NCI-H2196 (cell line): ENCODE results near the gene SLC13A3.

Experiments
- DNase-seq: peaks from one replicate; lab custom pipeline; 2025; ENCODE audit not compliant: unreplicated experiment; lab: John Stamatoyannopoulos, UW

SLC13A3 gene

GRCh38 chr20:46638134-46638897, 12.9 kb downstream of the SLC13A3 start:
- no peak for DNase-seq

- no peak for DNase-seq
Measured at GRCh38 chr20:46637427-46638133, 13.7 kb downstream of the SLC13A3 start.

GRCh38 chr20:46637020-46637419, 14.2 kb downstream of the SLC13A3 start:
- DNase-seq: no peak

DNA sequence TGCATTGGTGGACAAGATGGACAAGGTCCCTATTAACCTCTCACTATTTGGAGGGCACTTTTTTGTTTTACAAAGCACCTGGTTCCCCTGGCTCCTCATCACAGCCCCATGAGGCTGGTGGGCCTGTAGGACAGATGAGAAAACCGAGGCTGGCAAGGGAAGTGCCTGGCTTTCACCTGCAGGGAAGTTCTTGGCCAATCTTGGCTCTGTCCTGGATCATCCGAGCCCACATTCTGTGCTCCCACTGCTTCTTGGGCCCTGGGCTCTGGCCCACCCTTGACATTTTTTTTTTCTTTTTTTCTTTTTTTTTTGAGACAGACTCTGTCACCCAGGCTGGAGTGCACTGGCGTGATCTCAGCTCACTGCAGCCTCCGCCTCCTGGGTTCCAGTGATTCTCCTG, 14.7 kb downstream of the SLC13A3 start:
- no peak for DNase-seq

- DNase-seq: no peak
Measured at GRCh38 chr20:46635514-46636136, 15.6 kb downstream of the SLC13A3 start.

- DNase-seq: no peak
Measured at GRCh38 chr20:46634528-46634927, 16.7 kb downstream of the SLC13A3 start.

DNA sequence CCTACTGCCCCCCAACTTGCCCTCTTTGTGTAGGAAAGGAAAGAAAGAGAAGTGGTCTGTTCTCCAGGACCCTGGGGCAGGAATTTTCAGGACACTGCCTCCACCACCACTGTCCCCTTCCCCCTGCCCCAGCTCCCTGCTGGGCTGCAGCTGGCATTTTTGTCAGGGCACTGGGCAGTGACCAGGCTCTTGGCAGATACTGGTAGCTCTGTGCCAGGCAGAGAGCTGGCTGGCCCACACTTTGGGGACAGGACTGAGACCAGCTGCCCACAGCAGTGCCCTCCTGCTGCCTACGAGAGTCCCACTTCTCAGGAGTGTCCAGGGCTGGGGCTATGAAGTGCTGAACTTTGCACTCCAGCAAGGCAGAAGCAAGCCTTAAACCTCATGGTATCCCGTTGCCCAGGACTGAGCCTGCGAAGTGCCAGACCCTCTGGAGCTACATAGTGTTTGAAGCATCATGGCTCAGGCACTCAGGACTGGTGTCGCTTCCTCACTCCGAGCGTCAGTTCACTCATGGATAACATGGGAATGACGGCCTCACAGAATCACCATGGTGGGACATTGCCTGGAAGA, 19.3 kb downstream of the SLC13A3 start:
- DNase-seq: no peak

DNA sequence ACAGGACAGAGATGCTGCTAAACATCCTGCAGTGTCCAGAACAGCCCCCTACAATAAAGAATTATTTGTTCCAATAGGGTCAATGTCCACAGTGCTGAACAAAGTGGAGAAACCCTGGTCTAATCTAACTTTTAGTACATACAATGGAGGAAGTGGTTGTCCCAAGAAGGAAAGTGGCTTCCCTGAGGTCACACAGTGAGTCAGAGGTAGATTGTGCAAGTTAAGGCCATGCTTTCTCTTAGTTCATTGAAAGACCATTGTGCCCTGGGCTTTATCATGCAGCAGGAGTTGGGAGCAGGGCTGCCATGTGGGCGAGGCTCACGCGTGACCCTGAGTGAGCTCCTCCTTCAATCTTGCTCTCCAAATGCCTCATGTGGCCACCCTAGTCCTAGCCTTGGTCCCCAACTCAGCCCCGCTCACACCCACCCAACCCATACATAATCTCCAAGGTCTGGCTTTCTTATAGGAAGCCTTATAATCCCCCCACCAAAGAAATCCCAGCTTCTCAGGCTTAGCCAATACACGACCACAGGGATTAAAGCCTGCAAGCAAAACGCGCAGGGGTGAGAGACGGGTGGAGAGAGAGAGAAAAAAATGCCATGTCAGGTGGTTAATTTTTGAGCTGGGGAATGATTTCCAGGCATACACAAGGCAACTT, 19.9 kb downstream of the SLC13A3 start:
- no peak for DNase-seq

- DNase-seq: no peak
Measured at GRCh38 chr20:46630306-46630705, 21.0 kb downstream of the SLC13A3 start.

- no peak for DNase-seq
Measured at GRCh38 chr20:46629341-46629740, 21.9 kb downstream of the SLC13A3 start.

DNA sequence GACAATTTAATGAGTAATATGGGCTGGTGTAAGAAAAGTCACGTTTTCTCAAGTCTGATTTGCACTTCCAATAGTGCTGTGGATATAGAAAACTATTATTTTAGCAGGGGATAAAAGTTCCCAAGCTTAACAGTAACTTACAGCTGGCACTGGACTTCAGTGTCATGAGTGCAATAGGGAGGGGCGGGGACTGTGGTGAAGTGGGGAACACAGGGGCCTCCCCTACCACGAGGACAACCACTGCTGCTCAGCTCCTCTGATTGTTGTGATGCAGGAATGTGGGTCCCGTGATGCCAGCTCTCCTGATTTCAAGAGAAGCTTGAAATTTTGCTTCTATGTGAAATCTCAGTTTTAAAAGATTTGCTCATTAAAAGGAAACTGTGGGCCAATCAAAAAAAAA, 24.0 kb downstream of the SLC13A3 start:
- no peak for DNase-seq

- DNase-seq: no peak
Measured at GRCh38 chr20:46626758-46627157, 24.5 kb downstream of the SLC13A3 start.

DNA sequence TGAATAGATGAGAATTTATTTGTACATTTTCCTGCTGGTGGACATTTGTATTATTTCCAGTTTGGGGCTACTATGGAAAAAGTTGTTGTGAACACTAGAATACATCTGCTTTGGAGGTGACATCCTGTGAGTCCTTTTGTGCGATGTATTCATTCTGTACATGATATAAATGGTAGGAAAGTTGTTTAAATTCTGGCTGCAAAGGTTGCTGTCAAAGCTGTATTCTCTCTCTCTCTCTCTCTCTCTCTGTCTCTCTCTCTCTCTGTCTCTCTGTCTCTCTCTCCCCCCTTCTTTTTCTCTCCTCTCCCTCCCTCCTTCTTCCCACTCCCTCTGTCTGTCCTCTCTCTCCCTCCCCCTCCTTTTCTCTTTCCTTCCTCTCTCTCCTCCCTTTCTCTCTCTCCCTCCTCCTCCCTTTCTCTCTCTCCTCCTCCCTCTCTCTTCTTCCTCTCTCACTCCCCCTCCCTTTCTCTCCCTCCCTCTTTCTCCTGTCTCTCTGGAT, 25.3 kb downstream of the SLC13A3 start:
- DNase-seq: no peak

DNA sequence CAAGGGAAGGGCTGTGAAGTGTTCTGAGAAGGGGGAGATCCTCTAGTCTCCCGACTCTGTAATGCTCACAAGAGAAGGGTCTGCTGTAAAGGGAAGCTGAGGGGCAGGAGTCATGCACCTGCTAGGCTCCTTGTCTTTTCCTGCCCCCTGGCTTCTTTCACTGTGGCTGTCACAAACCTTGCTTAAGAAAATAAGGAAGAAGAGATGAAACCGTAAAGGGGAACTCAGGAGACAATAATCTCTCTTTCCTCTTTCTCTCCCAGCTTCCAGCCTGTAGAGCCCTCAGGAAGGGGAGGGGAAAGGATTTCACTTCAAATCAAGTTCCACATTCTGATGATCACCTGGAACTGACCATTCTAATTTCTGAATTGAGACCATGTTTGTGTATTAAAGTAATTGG, 26.3 kb downstream of the SLC13A3 start:
- no peak for DNase-seq

DNA sequence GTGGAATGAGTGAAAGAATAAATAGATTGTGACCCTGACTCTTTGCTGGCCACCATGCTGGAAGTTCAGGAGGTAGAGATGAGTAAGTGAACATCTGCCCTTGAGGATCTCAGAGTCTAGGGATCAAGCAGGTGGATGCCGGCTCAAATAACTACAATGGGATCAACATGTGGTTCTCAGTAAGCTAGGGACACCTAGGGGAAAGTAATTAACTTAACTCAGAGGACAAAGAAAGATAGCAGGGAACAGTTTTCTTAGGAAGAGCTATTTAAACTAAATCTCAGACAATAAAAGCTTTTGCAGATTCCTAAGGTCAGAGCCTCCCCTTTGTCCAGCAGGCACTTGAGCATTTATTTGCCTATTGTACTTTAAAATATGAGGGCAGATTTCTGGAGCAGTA, 29.1 kb downstream of the SLC13A3 start:
- no peak for DNase-seq

DNA sequence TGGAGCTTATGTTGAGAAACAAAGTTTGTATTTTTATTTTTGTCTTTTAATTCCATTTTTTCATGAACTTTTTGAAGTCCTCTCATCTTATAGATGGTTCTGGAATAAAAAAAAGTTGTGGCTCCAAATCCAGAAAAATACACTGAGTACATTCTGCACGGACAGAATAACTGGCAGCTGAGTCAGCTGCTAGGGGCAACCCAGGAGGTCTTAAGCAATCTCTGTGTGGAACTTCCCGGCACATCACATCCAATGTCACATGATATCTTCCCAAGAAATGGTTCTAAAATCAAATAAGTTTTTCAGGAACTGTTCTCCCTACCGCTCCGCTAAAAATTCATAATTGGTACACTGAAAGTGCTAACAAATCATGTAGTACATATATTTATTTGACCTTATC, 29.8 kb downstream of the SLC13A3 start:
- DNase-seq: no peak

- no peak for DNase-seq
Measured at GRCh38 chr20:46619445-46619844, 31.8 kb downstream of the SLC13A3 start.

DNA sequence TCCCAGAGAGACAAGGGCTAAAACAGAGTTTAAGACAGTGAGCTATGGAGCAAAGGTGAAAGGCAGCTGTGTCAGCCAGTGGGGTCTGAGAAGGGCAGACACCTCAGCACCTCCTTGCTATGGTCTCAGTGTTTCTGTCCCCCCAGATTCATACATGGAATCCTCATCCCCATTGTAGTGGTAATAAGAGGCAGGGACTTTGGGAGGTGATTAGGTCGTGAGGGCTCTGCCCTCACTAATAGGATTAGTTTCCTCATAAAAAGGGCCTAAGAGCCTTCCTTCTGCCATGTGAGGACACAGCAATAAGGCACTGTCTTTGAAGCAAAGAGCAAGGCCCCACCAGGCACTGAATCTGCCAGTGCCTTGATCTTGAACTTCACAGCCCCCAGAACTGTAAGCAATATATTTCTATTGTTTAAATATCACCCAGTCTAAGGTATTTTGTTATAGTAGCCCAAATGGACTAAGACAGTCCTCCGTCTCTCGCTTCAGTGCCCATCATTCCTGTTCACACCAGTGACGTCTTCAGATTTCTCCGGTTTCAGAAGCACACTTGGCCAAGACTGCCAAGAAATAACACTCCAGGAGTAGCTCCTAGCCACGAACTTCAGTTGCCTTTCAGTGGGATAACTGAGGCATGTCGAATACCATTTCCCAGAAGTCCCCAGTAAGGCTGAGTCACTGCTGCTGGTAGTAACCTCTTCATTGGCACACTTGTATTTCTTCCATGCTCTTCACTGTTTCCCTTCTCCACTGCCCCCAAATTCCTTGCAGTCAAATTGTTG, 32.8 kb downstream of the SLC13A3 start:
- DNase-seq: no peak

DNA sequence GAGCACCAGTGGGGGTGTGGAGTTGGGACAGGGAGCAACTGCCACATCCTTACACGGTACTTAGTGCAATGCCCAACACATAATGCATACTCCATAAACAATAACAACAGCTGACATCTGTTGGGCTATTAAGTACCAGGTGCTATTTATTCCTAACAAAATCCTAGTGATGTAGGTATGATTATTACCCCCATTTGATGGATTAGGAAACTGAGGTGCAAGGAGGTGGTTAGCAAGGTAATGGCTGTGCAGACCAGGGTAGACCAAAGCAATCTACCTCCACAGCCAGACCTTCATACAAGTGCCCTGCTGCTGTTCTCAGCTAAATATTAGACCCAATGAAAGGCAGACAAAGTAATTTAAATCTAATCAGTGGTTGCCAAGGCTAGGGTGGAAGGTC, 36.8 kb downstream of the SLC13A3 start:
- no peak for DNase-seq

GRCh38 chr20:46610145-46610544, 41.1 kb downstream of the SLC13A3 start:
- DNase-seq: no peak
